Breast epithelium (tissue), 3 donors: ENCODE results near the gene TYW3.

ENCODE experiments used
- POLR2A ChIP-seq: fragments of 450-650 bp; IDR thresholded peaks from one replicate; pipeline ENCODE4 v1.6.1; 2016; ENCODE audit warnings: antibody characterized with exemption, mild to moderate bottlenecking, moderate library complexity
- POLR2AphosphoS5 ChIP-seq, 3 donors: sonication (generic); formaldehyde crosslinking; IDR thresholded peaks; one replicate each; pipeline ENCODE4 v1.6.1; 2017; ENCODE audit warnings: antibody characterized with exemption in 3 of 3
- TF ChIP-seq, protein P1 (sequence below), 3 donors: fragments of 450-650 bp; IDR thresholded peaks; one replicate each; pipeline ENCODE4 v1.5.1; 2016 to 2017; ENCODE audit warnings: antibody characterized with exemption in 3 of 3, mild to moderate bottlenecking in 3 of 3, moderate library complexity in 3 of 3

DNA sequence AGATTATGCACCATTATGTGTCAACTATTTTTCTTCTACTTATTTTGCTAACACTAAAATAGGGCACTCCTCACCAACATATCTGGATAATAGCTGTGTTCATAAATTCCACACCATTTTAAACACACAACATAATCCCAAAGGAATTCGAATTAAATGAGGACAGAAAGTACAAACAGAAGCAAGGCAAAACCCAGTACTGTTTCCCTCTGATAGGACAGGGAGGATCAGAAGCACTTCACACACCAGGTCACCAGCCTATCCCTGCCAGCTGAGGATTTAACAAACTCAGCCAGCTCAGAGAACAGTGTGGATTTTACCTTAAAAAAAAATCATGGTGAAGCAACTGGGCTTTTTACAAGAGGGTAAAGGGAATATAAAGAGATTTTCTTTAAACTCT, 20.1 kb upstream of the TYW3 start:
- TF ChIP-seq, protein P1, sequence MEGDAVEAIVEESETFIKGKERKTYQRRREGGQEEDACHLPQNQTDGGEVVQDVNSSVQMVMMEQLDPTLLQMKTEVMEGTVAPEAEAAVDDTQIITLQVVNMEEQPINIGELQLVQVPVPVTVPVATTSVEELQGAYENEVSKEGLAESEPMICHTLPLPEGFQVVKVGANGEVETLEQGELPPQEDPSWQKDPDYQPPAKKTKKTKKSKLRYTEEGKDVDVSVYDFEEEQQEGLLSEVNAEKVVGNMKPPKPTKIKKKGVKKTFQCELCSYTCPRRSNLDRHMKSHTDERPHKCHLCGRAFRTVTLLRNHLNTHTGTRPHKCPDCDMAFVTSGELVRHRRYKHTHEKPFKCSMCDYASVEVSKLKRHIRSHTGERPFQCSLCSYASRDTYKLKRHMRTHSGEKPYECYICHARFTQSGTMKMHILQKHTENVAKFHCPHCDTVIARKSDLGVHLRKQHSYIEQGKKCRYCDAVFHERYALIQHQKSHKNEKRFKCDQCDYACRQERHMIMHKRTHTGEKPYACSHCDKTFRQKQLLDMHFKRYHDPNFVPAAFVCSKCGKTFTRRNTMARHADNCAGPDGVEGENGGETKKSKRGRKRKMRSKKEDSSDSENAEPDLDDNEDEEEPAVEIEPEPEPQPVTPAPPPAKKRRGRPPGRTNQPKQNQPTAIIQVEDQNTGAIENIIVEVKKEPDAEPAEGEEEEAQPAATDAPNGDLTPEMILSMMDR (IDR thresholded peaks at IDR 0.05): no peak
- TF ChIP-seq POLR2A: no peak
- TF ChIP-seq POLR2AphosphoS5 (IDR thresholded peaks at IDR 0.05): no peak
